ENCODE measurements around the gene PRRT2. TPM values are rescaled to one million over a fixed set of nuclear protein-coding genes. Genes with fewer than 3 reads are reported as not detected.

Gene PRRT2
- total and polyA plus RNA-seq, 4 donors, result 5.3 to 36.6 (median 20.7) TPM

- H3K36me3 ChIP-seq (ENCODE audit: control insufficient read depth in 1 of 2, insufficient read depth in 2 of 2, low read length in 1 of 2), result peaks cover 0 to 14% of the 10 kb centered on the region in 2 donors
- H3K4me3 ChIP-seq (ENCODE audit: low read length in 2 of 2), result no peak overlapping the region
- no peak overlapping the region for H3K27ac ChIP-seq (ENCODE audit: low read depth in 1 of 2, low read length in 2 of 2)
- WGBS, 2 donors, result 85 to 88% methylated on average over 6 to 7 of the region's 7 CpGs
- intact Hi-C loops (cut with DNase I), result no loop called here
- DNase-seq (no peak), ATAC-seq (ENCODE audit: low FRiP score) (no peak)
- no peaks in the 10 kb centered on the region for H3K9me3 ChIP-seq (ENCODE audit: control insufficient read depth, low read length)
- no peaks in the 10 kb centered on the region for H3K27me3 ChIP-seq (ENCODE audit: control insufficient read depth in 1 of 2, insufficient read depth in 2 of 2, low read length in 1 of 2)
- H3K4me1 ChIP-seq (ENCODE audit: control insufficient read depth in 1 of 2, insufficient read depth in 2 of 2, low read length in 2 of 2), result no peaks in the 10 kb centered on the region
These were observed 23.9 kb downstream of the PRRT2 start for GRCh38 chr16:29835926-29836325.

DNA sequence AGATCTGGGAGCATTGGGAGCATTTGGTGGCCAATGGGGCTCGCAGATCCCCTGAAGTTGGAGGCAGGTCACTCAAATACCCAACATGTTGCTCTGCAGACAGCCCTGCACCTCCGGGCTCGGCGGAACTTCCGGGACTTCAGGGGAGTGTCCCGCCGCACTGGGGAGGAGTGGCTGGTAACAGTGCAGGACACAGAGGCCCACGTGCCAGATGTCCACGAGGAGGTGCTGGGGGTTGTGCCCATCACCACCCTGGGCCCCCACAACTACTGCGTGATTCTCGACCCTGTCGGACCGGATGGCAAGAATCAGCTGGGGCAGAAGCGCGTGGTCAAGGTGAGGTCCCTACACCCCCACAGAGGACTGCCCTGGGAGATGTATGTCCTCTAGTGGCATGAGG is 24.6 kb downstream of the PRRT2 start:
- Histone ChIP-seq H3K27me3 (ENCODE audit: control insufficient read depth in 1 of 2, insufficient read depth in 2 of 2, low read length in 1 of 2) (no peaks in the 10 kb centered on the region), H3K4me3 (ENCODE audit: low read length in 2 of 2) (no peak overlapping the region), H3K4me1 (ENCODE audit: control insufficient read depth in 1 of 2, insufficient read depth in 2 of 2, low read length in 2 of 2) (no peaks in the 10 kb centered on the region), H3K9me3 (ENCODE audit: control insufficient read depth, low read length) (no peaks in the 10 kb centered on the region), H3K27ac (ENCODE audit: low read depth in 1 of 2, low read length in 2 of 2) (no peak overlapping the region), H3K36me3 (ENCODE audit: control insufficient read depth in 1 of 2, insufficient read depth in 2 of 2, low read length in 1 of 2) (peaks cover 0 to 14% of the 10 kb centered on the region in 2 donors)
- DNase-seq (no peak), ATAC-seq (ENCODE audit: low FRiP score) (no peak)
- intact Hi-C loops (cut with DNase I), result no loop called here
- 77 to 85% methylated on average over 15 of the region's 15 CpGs for WGBS, 2 donors

- H3K9me3 ChIP-seq (ENCODE audit: control insufficient read depth, low read length), result no peaks in the 10 kb centered on the region
- no peak overlapping the region for H3K4me3 ChIP-seq (ENCODE audit: low read length in 2 of 2)
- 87 to 88% methylated on average over 5 of the region's 5 CpGs for WGBS, 2 donors
- H3K27me3 ChIP-seq (ENCODE audit: control insufficient read depth in 1 of 2, insufficient read depth in 2 of 2, low read length in 1 of 2), result no peaks in the 10 kb centered on the region
- H3K36me3 ChIP-seq (ENCODE audit: control insufficient read depth in 1 of 2, insufficient read depth in 2 of 2, low read length in 1 of 2), result peaks cover 0 to 17% of the 10 kb centered on the region in 2 donors
- intact Hi-C loops (cut with DNase I), result no loop called here
- H3K4me1 ChIP-seq (ENCODE audit: control insufficient read depth in 1 of 2, insufficient read depth in 2 of 2, low read length in 2 of 2), result no peaks in the 10 kb centered on the region
- no peak for ATAC-seq (ENCODE audit: low FRiP score)
- no peak for DNase-seq
- no peak overlapping the region for H3K27ac ChIP-seq (ENCODE audit: low read depth in 1 of 2, low read length in 2 of 2)
These were observed 25.8 kb downstream of the PRRT2 start for GRCh38 chr16:29837841-29838240.

DNA sequence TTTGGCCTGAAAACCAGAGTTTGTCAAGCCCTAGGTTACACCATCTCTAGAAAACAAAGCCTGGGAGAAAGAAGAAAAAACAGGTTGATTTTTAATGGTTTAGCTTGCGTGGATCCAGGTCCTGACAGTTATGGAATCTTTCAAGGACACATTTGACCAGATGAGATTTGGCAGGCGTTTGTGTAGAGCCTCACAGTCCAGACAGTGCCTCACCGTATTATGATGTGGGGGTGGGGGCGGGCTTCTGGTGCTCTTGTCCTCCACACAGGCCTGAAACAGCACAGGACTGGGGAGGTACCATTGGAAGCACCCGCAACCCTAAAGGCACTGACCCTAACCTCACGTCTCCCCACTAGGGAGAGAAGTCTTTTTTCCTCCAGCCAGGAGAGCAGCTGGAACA is 27.8 kb downstream of the PRRT2 start:
- WGBS, 2 donors, result 82 to 86% methylated on average over 6 of the region's 6 CpGs
- Histone ChIP-seq H3K36me3 (ENCODE audit: control insufficient read depth in 1 of 2, insufficient read depth in 2 of 2, low read length in 1 of 2) (peaks cover 0 to 11% of the 10 kb centered on the region in 2 donors), H3K4me3 (ENCODE audit: low read length in 2 of 2) (no peak overlapping the region), H3K4me1 (ENCODE audit: control insufficient read depth in 1 of 2, insufficient read depth in 2 of 2, low read length in 2 of 2) (no peaks in the 10 kb centered on the region), H3K27ac (ENCODE audit: low read depth in 1 of 2, low read length in 2 of 2) (no peak overlapping the region), H3K27me3 (ENCODE audit: control insufficient read depth in 1 of 2, insufficient read depth in 2 of 2, low read length in 1 of 2) (no peaks in the 10 kb centered on the region), H3K9me3 (ENCODE audit: control insufficient read depth, low read length) (no peaks in the 10 kb centered on the region)
- no peak for DNase-seq
- intact Hi-C loops (cut with DNase I), result loop anchor here in 1 of 2 donors (10.0 kb wide), 1 partner anchor 135 kb away; no protein-coding TSS in a partner anchor
- no peak for ATAC-seq (ENCODE audit: low FRiP score)

DNA sequence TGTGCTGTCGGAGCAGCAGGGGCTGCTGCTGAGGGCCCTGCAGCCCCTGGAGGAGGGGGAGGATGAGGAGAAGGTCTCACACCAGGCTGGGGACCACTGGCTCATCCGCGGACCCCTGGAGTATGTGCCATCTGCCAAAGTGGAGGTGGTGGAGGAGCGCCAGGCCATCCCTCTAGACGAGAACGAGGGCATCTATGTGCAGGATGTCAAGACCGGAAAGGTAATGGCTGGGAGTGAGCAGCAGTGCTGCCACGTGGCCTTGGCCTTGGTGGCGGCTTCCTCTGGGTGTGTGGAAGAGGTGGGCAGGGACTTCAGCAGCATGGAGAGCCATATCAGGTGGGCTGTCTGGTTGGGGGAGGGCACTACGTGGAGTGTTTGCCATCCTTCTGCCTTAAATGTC is 28.2 kb downstream of the PRRT2 start:
- no peaks in the 10 kb centered on the region for H3K9me3 ChIP-seq (ENCODE audit: control insufficient read depth, low read length)
- no peaks in the 10 kb centered on the region for H3K4me1 ChIP-seq (ENCODE audit: control insufficient read depth in 1 of 2, insufficient read depth in 2 of 2, low read length in 2 of 2)
- H3K27ac ChIP-seq (ENCODE audit: low read depth in 1 of 2, low read length in 2 of 2), result no peak overlapping the region
- intact Hi-C loops (cut with DNase I), result loop anchor here in 1 of 2 donors (10.0 kb wide), 1 partner anchor 135 kb away; no protein-coding TSS in a partner anchor
- no peaks in the 10 kb centered on the region for H3K27me3 ChIP-seq (ENCODE audit: control insufficient read depth in 1 of 2, insufficient read depth in 2 of 2, low read length in 1 of 2)
- no peak for ATAC-seq (ENCODE audit: low FRiP score)
- DNase-seq, result no peak
- H3K36me3 ChIP-seq (ENCODE audit: control insufficient read depth in 1 of 2, insufficient read depth in 2 of 2, low read length in 1 of 2), result peaks cover 0 to 9% of the 10 kb centered on the region in 2 donors
- 87 to 90% methylated on average over 10 of the region's 10 CpGs for WGBS, 2 donors
- H3K4me3 ChIP-seq (ENCODE audit: low read length in 2 of 2), result no peak overlapping the region

GRCh38 chr16:29841631-29842030 is 29.6 kb downstream of the PRRT2 start:
- no peaks in the 10 kb centered on the region for H3K9me3 ChIP-seq (ENCODE audit: control insufficient read depth, low read length)
- WGBS, 2 donors, result 90% methylated on average over 23 of the region's 23 CpGs
- H3K27me3 ChIP-seq (ENCODE audit: control insufficient read depth in 1 of 2, insufficient read depth in 2 of 2, low read length in 1 of 2), result no peaks in the 10 kb centered on the region
- H3K27ac ChIP-seq (ENCODE audit: low read depth in 1 of 2, low read length in 2 of 2), result no peak overlapping the region
- ATAC-seq (ENCODE audit: low FRiP score), result no peak
- H3K4me1 ChIP-seq (ENCODE audit: control insufficient read depth in 1 of 2, insufficient read depth in 2 of 2, low read length in 2 of 2), result no peaks in the 10 kb centered on the region
- H3K4me3 ChIP-seq (ENCODE audit: low read length in 2 of 2), result no peak overlapping the region
- DNase-seq, result no peak
- peaks cover 2 to 10% of the 10 kb centered on the region in 2 donors for H3K36me3 ChIP-seq (ENCODE audit: control insufficient read depth in 1 of 2, insufficient read depth in 2 of 2, low read length in 1 of 2)
- intact Hi-C loops (cut with DNase I), result loop anchor here in 1 of 2 donors (10.0 kb wide), 1 partner anchor 137 kb away; no protein-coding TSS in a partner anchor

DNA sequence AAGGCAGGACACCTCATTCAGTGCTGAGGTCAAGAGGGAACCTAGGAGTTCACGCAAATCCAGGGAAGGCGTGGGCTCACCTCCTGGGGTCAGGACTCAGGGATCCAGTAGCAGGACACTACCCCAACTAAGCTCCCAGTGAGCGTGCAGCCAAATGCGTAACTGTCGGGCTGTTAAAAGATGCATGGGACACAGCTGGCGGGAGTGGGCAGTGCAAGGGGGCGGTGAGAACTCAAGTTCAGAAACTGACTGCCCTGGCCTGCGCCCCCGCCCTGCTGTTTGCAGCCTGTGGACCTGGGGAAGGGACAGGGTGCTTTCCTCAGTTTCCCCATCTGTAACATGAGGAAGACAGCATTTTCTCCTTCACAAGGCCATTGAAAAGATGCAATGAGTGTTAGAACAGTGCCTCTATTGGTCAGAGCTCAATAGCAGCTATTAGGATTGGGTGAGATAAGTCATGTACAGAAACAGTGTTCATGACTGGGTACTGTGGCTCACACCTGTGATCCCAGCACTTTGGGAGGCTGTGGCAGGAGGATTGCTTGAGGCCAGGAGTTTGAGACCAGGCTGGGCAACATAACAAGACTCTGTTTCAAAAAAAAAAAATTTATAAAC is 30.8 kb downstream of the PRRT2 start:
- no peak for DNase-seq
- Histone ChIP-seq H3K36me3 (ENCODE audit: control insufficient read depth in 1 of 2, insufficient read depth in 2 of 2, low read length in 1 of 2) (peaks cover 2 to 13% of the 10 kb centered on the region in 2 donors), H3K27ac (ENCODE audit: low read depth in 1 of 2, low read length in 2 of 2) (no peak overlapping the region), H3K9me3 (ENCODE audit: control insufficient read depth, low read length) (no peaks in the 10 kb centered on the region), H3K4me1 (ENCODE audit: control insufficient read depth in 1 of 2, insufficient read depth in 2 of 2, low read length in 2 of 2) (no peaks in the 10 kb centered on the region), H3K27me3 (ENCODE audit: control insufficient read depth in 1 of 2, insufficient read depth in 2 of 2, low read length in 1 of 2) (no peaks in the 10 kb centered on the region), H3K4me3 (ENCODE audit: low read length in 2 of 2) (no peak overlapping the region)
- WGBS, 2 donors, result 95 to 96% methylated on average over 9 of the region's 9 CpGs
- no peak for ATAC-seq (ENCODE audit: low FRiP score)
- intact Hi-C loops (cut with DNase I), result loop anchor here in 1 of 2 donors (10.0 kb wide), 1 partner anchor 138 kb away; no protein-coding TSS in a partner anchor

DNA sequence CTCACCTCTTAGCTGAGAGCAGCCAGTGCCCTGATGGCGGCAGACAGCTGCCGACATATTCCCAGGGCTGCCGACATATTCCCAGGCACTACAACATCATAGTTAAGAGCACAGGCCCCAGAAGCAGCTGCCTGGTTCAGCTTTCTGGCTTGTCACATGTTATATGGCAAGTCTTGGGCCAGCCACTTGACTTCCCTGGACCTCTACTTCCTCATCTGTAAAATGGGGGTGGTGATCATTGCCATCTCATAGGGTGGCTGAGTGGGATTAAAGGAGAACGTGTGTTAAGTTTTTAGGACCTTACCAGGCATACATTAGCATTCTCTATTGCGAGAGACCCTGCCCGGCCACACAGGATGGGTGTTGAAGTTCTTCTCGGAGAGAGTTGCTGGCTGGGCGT is 31.9 kb downstream of the PRRT2 start:
- no peak overlapping the region for H3K4me3 ChIP-seq (ENCODE audit: low read length in 2 of 2)
- no peaks in the 10 kb centered on the region for H3K9me3 ChIP-seq (ENCODE audit: control insufficient read depth, low read length)
- no peaks in the 10 kb centered on the region for H3K27me3 ChIP-seq (ENCODE audit: control insufficient read depth in 1 of 2, insufficient read depth in 2 of 2, low read length in 1 of 2)
- DNase-seq (no peak), ATAC-seq (ENCODE audit: low FRiP score) (no peak)
- intact Hi-C loops (cut with DNase I), result loop anchor here in 1 of 2 donors (10.0 kb wide), 1 partner anchor 139 kb away; no protein-coding TSS in a partner anchor
- 93 to 95% methylated on average over 8 of the region's 8 CpGs for whole genome bisulfite sequencing, 2 donors
- no peak overlapping the region for H3K27ac ChIP-seq (ENCODE audit: low read depth in 1 of 2, low read length in 2 of 2)
- peaks cover 2 to 13% of the 10 kb centered on the region in 2 donors for H3K36me3 ChIP-seq (ENCODE audit: control insufficient read depth in 1 of 2, insufficient read depth in 2 of 2, low read length in 1 of 2)
- H3K4me1 ChIP-seq (ENCODE audit: control insufficient read depth in 1 of 2, insufficient read depth in 2 of 2, low read length in 2 of 2), result no peaks in the 10 kb centered on the region

All from aorta (tissue), 5 donors.